Astrocyte (in vitro differentiated cells and primary cell): ENCODE measurements around the gene SYT14.

Experiments used
- EZH2 ChIP-seq: IDR thresholded peaks from 2 replicates; pipeline ENCODE4 v1.6.1; 2012; ENCODE audit warnings: mild to moderate bottlenecking, low read length, inconsistent platforms; ENCODE audit not compliant: insufficient read depth
- TF ChIP-seq, protein P1 (sequence below): IDR thresholded peaks from 2 replicates; pipeline ENCODE4 v1.5.1; 2011; ENCODE audit warnings: low read depth, mild to moderate bottlenecking, inconsistent platforms, low read length, moderate library complexity; ENCODE audit not compliant: insufficient read depth

DNA sequence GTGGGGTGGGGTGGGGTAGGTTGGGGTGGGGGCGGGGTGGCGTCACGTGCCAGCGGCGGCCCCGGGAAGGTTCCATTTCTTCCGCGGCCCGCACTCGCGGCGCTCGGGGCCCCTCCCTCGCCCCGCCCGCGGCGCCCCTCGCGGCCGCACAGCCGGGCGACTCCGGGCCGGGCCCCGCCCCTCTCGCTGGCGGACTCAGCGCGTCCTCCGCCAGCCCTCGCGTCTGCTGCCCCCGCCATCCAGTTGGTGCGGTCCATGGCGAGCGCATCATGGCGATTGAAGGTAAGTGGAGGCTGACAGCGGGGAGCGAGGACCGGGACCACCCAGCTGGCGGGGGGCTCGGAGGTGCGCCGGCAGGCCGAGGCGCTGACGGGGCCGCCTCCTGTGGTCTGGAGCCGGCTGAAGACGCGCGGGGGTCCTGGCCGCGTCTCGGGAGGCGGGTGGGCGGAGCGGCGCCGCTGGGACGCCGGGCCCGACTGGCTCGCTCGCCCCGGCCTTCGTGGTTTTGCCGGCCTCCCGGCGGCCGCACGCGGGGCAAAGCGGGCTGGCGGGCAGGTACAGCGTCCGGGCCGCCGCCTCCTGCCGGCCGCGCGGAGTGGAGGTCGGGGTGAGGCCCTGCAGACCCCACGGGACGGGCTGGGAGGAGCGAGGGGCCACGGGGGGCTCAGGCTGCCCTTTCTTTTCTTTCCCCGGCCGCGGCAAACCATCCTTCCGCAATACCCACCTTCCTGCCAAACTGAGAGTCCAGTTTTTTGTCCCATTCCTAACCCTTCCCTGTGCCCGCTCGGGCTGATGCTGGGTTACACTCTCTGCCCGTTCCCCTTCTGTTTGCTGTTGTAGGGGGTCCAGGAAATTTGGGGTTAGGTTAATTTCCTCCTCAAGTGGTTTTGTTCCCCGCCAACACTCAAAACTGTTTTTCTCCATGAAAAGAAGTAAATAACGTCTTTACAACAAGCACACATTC lies at the start of gene SYT14:
- TF ChIP-seq, protein P1, sequence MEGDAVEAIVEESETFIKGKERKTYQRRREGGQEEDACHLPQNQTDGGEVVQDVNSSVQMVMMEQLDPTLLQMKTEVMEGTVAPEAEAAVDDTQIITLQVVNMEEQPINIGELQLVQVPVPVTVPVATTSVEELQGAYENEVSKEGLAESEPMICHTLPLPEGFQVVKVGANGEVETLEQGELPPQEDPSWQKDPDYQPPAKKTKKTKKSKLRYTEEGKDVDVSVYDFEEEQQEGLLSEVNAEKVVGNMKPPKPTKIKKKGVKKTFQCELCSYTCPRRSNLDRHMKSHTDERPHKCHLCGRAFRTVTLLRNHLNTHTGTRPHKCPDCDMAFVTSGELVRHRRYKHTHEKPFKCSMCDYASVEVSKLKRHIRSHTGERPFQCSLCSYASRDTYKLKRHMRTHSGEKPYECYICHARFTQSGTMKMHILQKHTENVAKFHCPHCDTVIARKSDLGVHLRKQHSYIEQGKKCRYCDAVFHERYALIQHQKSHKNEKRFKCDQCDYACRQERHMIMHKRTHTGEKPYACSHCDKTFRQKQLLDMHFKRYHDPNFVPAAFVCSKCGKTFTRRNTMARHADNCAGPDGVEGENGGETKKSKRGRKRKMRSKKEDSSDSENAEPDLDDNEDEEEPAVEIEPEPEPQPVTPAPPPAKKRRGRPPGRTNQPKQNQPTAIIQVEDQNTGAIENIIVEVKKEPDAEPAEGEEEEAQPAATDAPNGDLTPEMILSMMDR = no peak
- TF ChIP-seq EZH2 = peak; percentile 47
